Retinal pigment epithelial cell (primary cell): ENCODE measurements around the gene TBK1.

Source experiments
- DNase-seq: peaks from one replicate; pipeline ENCODE4 v3.0.0-alpha.2; 2010; ENCODE audit warnings: low read depth
- H3K4me3 ChIP-seq: 2 replicates; pipeline ENCODE4 v1.5.1; 2011; ENCODE audit warnings: mild to moderate bottlenecking, low read length, control low read depth, moderate library complexity
- CTCF ChIP-seq: conservative IDR thresholded peaks from 2 replicates; pipeline ENCODE4 v1.5.1; 2011; ENCODE audit warnings: low read depth, low read length, control low read depth, inconsistent platforms

The TBK1 gene

GRCh38 chr12:64475518-64475917, 23.6 kb downstream of the TBK1 start:
- no peak overlapping the region for H3K4me3 ChIP-seq
- TF ChIP-seq CTCF, result no peak
- DNase-seq, result no peak

GRCh38 chr12:64476844-64477243, 24.9 kb downstream of the TBK1 start:
- DNase-seq, result no peak
- no peak overlapping the region for H3K4me3 ChIP-seq
- no peak for TF ChIP-seq CTCF

- no peak for DNase-seq
Measured at GRCh38 chr12:64478661-64479060, 26.7 kb downstream of the TBK1 start.

GRCh38 chr12:64480148-64480547, 28.2 kb downstream of the TBK1 start:
- TF ChIP-seq CTCF, result no peak
- DNase-seq, result no peak
- H3K4me3 ChIP-seq, result no peak overlapping the region

More at GRCh38 chr12:64478661-64479060, 26.7 kb downstream of the TBK1 start:
- TF ChIP-seq CTCF, result no peak
- H3K4me3 ChIP-seq, result no peak overlapping the region

GRCh38 chr12:64486657-64487056, 34.7 kb downstream of the TBK1 start:
- no peak for TF ChIP-seq CTCF
- no peak overlapping the region for H3K4me3 ChIP-seq

GRCh38 chr12:64491718-64492117, 39.8 kb downstream of the TBK1 start:
- no peak for TF ChIP-seq CTCF
- H3K4me3 ChIP-seq, result no peak overlapping the region
- DNase-seq, result no peak

More at GRCh38 chr12:64486657-64487056, 34.7 kb downstream of the TBK1 start:
- no peak for DNase-seq

GRCh38 chr12:64493513-64493912, 41.6 kb downstream of the TBK1 start:
- no peak for TF ChIP-seq CTCF
- no peak for DNase-seq
- H3K4me3 ChIP-seq, result no peak overlapping the region
